ENCODE measurements around the gene FRMD1.

Gene FRMD1

GRCh38 chr6:168053957-168054471 is 25.0 kb downstream of the FRMD1 start:
- DNase-seq: no peak

GRCh38 chr6:168053086-168053956 is 25.7 kb downstream of the FRMD1 start:
- DNase-seq: no peak

GRCh38 chr6:168052291-168052891 is 26.6 kb downstream of the FRMD1 start:
- no peak for DNase-seq

GRCh38 chr6:168051648-168052047 is 27.4 kb downstream of the FRMD1 start:
- no peak for DNase-seq

- DNase-seq: no peak
Observed at GRCh38 chr6:168050881-168051586, 28.0 kb downstream of the FRMD1 start.

- DNase-seq: no peak
Observed at GRCh38 chr6:168050225-168050880, 28.7 kb downstream of the FRMD1 start.

GRCh38 chr6:168049706-168050224 is 29.2 kb downstream of the FRMD1 start:
- no peak for DNase-seq

GRCh38 chr6:168049277-168049676 is 29.7 kb downstream of the FRMD1 start:
- DNase-seq: no peak

GRCh38 chr6:168048724-168049025 is 30.3 kb downstream of the FRMD1 start:
- DNase-seq: no peak

GRCh38 chr6:168047841-168048723 is 30.9 kb downstream of the FRMD1 start:
- no peak for DNase-seq

- DNase-seq: no peak
Observed at GRCh38 chr6:168046696-168047095, 32.3 kb downstream of the FRMD1 start.

GRCh38 chr6:168045706-168046620 is 33.0 kb downstream of the FRMD1 start:
- DNase-seq: peak; percentile 66

GRCh38 chr6:168045141-168045691 is 33.8 kb downstream of the FRMD1 start:
- DNase-seq: no peak

- no peak for DNase-seq
Observed at GRCh38 chr6:168044521-168045130, 34.4 kb downstream of the FRMD1 start.

GRCh38 chr6:168043848-168044415 is 35.1 kb downstream of the FRMD1 start:
- no peak for DNase-seq

GRCh38 chr6:168043193-168043847 is 35.7 kb downstream of the FRMD1 start:
- DNase-seq: no peak

GRCh38 chr6:168042426-168043192 is 36.4 kb downstream of the FRMD1 start:
- DNase-seq: no peak

- DNase-seq: peak; percentile 31
Observed at GRCh38 chr6:168041928-168042327, 37.1 kb downstream of the FRMD1 start.

All from NCI-H2171 treated with DMSO at 0.1 percent for 48 hours (cell line).